ENCODE measurements around the gene ZFYVE21.

DNA sequence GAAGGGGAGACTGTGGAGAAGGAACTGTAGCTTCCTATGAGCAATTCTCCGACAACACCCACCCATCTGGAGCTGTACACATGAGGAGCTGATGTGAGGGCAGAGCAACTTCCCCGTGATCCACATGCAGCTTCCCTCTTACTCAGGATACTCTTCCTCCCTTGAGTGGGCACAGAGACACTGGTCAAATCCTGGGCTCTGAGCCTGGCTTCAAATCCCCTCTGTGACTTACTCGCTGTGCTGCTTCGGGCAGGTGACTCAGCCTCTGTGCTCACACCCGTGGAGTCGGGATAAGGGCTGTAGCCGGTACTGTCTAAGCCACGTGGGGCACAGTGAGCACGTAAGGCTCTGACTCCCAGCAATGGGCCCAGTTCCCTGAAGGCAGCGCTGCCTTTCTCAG is 31.1 kb downstream of the ZFYVE21 start:
- TF ChIP-seq, protein P1, sequence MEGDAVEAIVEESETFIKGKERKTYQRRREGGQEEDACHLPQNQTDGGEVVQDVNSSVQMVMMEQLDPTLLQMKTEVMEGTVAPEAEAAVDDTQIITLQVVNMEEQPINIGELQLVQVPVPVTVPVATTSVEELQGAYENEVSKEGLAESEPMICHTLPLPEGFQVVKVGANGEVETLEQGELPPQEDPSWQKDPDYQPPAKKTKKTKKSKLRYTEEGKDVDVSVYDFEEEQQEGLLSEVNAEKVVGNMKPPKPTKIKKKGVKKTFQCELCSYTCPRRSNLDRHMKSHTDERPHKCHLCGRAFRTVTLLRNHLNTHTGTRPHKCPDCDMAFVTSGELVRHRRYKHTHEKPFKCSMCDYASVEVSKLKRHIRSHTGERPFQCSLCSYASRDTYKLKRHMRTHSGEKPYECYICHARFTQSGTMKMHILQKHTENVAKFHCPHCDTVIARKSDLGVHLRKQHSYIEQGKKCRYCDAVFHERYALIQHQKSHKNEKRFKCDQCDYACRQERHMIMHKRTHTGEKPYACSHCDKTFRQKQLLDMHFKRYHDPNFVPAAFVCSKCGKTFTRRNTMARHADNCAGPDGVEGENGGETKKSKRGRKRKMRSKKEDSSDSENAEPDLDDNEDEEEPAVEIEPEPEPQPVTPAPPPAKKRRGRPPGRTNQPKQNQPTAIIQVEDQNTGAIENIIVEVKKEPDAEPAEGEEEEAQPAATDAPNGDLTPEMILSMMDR (conservative IDR thresholded peaks at IDR 0.05; ENCODE audit: low read length), result no peak
- TF ChIP-seq EZH2phosphoT487 (IDR thresholded peaks at IDR 0.05; ENCODE audit: borderline replicate concordance, low read depth, low read length), result no peak
